HG03039 (cell line): Measurements from ENCODE around the gene NCAM1.

ENCODE experiments used
- ATAC-seq: cut with Tn5 transposase; IDR thresholded peaks from one replicate; pipeline ENCODE4 v1.9.1; 2021; ENCODE audit warnings: mild to moderate bottlenecking, moderate library complexity; ENCODE audit not compliant: unreplicated experiment

Gene NCAM1

DNA sequence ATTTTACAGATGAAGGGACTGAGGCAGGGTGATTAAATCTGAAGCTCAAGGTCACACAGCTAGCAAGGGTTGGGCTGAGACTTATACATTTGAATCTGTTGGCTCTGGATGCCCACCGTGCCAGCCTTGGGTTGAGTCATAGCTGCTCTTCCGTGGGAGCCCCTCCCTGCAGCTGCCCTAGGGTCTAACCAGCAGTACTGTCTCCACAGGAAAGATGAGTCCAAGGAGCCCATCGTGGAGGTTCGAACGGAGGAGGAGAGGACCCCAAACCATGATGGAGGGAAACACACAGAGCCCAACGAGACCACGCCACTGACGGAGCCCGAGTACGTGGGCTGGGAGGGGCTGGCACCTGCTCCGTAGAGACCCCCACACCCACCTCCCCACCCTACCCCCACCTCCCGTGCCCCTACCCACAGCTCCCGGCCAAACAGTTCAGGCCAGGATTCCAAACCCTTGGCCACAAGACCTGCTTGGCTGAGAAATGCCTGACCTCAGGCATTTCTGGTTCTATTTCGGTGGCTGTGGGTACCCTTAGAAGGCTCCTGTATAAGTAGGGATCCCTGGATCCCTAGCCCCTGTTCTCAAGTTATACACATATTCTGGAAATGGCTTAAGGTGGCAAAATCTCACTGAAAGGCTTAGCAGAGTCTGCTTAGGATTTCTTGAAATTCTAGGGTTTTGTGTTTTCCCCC, 310.5 kb downstream of the NCAM1 start:
- ATAC-seq = no peak

DNA sequence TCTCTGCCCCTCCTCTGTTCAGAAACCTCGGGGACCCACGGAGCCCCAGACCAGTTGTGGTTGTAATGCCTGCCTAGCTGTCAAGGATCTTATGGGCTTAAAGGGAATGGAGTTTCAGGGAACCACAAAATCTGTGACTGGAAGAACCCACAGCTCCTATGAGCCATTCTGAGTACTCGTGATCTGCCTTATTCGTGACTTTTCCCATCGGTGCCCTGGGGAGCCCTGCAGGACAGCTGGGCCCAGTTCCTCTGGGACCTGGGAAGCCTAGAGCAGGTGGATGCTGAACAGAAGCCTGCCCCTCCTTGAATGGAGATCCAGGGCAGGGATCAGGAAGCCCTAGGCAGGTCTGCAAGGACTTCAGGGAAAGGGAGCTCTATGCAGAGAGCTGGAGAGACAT, 311.1 kb downstream of the NCAM1 start:
- no peak for ATAC-seq

DNA sequence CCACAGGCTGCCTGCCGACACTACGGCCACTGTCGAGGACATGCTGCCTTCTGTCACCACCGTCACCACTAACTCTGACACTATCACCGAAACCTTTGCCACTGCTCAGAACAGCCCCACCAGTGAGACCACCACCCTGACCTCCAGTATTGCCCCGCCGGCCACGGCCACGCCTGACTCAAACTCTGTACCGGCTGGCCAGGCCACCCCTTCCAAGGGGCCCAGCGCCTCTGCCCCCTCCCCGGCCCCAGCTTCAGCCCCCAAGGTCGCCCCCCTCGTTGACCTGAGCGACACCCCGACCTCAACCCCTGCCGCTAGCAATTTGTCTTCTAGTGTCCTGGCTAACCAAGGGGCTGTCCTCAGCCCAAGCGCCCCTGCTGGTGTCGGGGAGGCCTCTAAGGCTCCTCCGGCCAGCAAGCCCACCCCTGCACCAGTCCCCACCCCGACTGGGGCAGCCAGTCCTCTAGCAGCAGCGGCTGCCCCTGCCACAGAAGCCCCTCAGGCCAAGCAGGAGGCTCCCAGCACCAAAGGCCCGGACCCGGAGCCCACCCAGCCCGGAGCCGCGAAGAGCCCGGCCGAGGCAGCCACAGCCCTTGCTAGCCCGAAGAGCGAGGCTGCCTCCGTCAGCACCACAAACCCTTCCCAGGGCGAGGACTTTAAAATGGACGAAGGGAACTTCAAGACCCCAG, 311.9 kb downstream of the NCAM1 start:
- ATAC-seq = no peak

DNA sequence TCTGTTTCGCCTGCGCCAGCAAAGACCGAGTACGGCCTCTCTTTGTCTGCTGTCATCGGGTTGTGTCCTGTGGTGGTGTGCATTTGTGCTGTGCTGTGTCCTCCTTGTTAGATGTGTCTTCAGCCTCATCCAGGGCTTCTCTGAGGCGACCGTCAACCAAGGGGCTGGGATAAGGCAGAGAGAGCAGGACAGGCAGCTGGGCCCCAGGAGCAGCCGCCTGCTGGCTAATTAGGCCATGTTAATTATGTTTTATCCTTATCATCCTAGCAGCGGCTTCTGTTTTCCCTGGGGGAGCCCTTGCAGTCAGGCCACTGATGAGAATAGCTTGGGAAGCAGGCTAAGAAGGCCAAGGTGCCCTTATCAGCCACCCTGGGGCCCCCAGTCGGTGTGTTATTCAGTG, 312.5 kb downstream of the NCAM1 start:
- ATAC-seq = no peak

DNA sequence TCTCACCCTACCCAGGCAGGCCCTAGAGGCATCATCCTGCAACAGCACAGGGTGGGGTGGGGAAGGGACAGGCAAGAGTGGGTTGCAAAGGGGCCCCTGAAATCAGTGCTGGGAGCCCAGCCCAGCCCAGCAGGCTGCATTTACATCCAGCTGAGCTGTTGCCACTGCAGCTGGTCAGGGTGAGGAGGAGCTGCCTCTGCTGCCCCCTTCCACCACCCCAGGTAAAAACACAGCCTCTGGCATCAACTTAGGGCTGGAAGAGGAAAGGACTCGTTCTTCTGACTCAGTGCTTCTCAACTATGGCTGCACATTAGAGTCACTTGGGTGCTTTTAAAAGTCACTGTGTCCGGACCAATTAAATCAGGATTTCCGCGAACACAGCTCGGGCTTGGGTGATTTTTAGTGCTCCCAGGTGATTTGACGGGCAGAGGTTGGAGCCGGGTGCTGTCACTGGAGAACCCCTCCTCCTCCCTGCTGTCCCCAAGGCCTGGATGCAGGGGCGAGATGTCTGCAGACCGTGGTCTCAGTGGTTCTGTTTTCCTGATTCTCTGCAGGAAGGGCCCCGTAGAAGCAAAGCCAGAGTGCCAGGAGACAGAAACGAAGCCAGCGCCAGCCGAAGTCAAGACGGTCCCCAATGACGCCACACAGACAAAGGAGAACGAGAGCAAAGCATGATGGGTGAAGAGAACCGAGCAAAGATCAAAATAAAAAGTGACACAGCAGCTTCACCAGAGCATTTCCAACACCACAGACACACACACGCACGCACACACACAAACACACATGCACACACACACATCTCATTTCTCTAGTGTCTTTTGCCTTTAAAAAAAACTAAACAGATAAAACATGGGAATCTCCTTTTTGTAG, 313.7 kb downstream of the NCAM1 start:
- no peak for ATAC-seq

DNA sequence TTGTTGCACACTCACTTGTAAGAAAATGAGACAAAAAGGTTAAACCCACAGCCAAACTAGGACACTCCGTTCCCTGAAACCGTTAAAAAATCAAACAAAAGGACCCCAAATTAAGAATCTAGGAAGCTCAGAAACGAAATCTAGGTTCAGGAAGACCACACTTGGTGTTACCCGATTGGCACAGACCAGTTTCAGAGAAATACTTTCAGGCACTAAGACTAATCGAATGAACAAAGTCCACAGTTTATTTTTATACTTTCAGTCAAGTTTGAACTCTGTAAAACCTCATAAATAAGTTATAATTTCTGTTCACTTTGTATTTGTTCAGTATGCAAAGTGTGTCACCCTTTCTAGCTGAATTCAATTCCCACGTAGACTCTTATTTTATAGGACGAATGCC, 314.4 kb downstream of the NCAM1 start:
- no peak for ATAC-seq

DNA sequence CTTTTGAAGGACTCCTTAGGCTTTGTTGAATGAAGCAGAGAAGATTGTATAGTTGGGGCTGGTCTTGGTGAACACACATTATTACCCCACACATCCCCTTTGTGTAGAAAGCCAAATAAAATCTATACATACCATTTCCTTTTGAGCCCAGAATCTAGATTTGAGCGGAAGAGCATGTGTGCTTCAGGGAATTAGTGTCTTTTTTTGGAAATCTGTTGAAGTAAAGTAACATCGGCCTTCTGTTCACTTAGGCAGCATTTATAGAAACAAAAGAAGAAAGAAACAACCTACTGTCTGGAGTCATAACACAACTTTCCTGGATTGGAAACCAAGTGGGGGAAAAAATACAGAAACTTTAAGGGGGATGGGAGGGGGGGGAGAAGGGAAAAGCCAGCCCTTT, 315.2 kb downstream of the NCAM1 start:
- ATAC-seq = no peak

DNA sequence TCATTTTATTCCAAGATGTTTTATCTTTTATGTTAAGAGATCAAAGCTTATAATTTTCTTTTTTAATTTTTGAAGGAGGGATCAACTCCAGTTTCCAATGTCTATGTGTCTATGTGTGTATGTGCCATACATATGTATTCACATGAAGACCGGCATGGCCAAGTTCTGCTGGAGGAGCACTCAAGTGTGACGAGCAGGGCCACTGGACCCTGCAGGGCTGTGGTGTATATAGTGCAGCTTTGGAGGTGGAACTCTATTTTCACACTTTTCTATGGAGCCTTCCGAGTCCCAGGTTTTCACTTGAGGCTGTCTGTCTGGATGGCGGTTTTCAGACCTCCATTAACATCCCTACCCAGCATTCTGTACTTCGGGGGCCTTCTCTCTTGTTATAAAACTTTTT, 316.7 kb downstream of the NCAM1 start:
- ATAC-seq = no peak

DNA sequence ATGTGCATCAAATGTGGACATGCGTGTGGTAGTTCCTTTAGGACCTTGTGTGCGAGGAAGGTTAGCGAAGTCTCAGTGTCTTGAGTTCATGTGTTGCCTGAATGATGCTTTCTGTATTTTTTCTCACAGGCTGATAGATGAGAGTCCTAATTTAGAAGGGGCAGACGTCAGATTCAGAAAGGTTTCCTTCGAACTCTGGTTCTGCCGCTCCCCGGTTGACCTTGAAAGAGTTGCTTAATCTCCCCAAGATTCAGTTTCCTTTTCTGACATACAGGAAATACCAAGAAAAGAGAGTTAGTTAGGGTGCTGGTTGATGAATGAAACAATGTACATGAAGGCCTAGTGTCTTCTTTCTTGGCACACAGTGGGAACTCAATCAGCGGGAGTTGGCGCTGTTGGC, 317.3 kb downstream of the NCAM1 start:
- no peak for ATAC-seq

DNA sequence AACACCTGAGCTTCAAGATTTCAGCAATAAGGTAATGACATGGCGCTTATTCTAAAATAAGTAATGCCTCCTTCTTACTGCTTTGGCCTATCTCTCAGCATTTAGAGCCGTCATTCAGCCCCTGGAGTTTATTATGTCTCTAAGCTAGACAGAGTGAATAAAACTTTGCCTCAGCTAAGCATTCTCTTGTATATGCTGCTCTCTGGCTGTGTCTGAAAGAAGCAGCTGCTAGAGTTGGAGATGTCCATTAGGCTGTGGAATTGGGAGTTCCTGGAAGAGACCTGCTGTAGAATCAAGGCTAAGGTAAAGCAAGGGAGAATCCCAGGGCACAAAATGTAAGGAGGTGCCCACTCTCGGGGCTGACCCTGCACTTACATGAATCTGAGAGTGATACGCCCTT, 317.7 kb downstream of the NCAM1 start:
- no peak for ATAC-seq

DNA sequence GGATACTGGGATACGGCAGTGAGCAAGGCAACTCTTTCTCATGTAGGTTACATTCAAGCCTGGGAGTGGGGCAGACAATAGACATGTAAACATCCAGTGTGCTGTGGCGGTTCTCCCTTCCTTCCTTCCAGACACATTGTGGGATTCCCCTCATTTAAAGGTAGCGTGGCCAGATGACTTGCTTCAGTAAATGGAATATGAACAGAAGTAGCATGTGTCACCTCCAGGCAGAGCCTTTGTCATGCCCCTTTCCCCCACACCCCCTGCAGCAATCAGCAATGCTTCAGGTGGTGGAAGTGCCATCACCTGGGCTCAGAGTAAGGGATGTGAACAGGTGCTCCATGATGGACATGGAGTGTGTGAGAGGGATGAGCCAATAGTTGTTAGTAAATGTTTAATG, 318.4 kb downstream of the NCAM1 start:
- ATAC-seq = no peak

DNA sequence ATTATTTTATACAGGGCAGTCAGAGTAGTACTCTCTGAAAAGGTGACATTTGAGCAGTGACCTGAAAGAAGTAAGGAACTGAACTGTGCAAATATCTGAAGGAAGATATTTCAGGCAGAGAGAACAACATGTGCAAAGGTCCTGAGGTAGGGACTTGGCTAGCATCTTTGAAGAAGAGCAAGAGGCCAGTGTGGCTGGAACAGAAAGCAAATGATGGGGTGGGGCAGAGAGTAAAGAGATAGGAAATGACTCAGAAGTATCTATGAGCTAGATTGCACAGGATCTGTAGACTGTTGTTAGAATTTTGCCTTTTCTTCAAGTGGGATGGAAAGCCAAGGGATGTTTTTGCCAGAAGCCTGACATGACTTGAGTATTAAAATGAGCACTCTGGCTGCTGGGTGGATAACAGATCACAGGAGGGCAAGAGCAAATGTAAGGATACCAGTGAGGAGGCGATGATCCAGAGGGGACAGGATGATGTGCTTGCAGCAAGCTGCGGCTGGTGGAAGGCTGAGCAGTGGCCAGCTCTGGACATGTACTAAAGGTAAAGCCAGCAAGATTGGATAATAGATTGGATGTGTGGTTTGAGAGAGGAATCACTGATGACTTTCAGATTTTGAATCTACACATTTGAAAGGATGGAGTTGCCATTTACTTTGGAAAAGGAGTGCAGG, 320.0 kb downstream of the NCAM1 start:
- no peak for ATAC-seq

DNA sequence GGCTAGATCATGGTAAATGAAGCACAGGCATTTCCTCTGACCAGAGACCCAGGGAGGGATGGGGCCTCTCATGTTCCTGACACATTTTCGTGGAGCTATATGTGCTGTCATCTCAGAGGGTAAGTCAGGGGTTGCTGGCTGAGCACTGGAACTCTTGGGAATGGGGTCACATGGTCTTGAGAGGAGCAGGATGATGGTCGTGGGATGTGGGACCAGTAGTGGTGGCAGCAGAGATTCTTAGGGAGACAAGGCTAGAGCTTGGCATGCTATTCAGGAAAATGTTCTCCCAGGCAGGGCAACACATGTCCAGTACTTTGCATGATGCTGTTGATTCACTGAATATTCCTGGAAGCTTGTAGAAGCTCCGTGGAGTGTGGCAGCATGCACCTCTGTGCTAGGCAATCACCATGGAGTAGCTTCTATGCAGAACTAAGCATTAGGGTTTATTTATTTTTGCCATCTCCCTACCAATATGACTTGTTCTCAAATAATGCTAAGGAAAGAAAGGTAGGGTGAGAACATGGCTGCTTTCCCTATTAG, 321.7 kb downstream of the NCAM1 start:
- ATAC-seq = no peak

DNA sequence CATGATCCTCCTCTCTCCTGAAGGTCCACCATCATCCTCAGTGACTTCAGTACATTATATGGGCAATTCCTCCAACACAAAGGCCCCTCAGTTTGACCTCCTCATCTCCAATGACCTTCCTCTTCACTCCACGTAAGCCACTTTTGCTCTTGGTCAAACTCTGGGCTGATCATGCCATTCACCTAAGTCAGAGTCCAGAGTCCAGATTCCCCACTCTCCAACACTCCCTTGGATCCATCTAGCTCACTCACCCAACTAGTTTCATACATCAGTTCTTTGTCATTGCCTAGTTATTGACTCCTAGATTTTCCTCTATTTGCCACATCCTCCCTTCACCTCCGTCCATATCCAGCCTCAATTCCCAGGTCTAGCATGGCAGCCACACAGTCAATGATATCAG, 322.7 kb downstream of the NCAM1 start:
- no peak for ATAC-seq

DNA sequence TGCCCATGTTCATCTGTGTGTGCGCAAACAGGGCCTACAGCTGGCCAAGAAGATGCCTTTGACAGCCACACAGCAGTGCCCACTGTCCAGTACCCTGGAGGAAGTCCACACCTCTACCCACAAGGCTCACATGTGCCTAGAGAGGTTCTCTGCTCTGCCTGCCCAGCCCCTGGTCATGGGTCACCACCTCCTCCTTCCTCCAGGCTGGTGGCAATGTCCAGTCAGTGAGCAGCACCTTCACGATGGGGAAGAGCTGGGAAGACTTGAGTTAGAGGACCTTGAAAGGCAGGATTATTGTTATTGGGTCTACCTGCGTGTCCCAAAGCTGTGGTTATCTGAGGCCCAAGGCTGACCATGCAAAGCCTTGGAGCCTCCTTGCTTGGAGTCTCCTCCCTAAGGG, 324.8 kb downstream of the NCAM1 start:
- ATAC-seq = no peak

DNA sequence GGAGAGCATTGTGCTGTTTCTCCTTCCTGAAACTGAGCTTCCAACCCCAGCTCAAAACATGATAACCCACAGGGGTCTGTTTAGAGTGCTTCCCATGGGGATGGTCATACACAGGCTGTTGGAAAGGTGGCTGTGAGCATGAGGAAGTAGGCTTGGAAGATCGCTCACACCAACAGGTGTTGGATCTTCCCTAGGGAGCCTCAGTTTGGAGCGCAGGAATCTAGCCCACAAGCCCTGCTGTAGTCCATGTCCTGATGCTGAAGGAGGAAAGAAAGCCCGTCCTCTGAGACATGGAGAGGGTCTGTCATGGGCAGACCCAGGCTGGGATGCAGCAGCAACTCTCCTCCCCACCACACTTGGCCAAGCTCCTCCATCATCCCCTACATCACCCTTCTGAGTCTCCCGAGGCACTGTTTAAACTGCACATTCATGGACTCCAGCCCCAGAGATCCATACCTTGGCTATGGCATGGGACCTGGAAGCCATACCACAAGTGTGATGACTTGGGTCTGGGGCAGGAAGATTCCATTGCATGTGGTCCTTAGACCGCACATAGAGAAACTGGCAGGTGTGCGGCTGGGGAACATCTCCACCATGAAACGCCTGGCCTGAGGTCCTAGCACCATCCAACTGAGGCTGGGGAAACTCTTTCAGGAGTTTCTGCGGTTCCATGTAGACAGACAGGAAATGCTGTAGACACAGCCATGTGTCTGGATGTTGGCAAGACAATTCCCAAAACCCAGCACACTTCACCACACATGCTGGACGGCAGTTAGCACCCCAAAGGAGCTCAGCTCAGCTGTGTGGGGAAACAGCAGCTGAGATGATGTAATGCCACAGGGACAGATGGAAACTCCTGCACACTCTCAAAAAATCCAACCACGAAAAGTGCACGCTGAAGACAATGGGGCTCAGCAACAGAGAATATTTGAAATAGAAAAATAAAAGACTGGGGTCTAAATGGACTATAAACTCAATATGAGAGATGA, 325.6 kb downstream of the NCAM1 start:
- no peak for ATAC-seq

DNA sequence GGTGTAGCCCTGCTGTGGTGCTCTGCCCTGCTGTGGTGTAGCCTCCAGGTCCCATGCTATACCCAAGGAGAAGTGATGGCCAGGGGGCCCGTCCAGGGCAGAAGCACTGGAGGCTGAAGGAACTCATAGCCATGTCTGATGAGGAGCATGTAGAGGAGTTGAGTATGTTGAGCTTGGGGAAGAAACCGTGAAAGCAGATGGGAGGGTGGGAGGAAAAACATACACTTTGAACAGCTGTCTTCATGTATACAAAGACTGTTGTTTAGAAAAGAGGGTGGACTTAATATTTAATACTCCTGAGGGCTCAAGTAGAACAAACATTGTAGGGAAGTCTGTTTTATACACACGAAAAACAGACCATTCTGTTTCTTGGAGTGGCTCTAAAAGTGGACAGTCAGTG, 326.6 kb downstream of the NCAM1 start:
- no peak for ATAC-seq

DNA sequence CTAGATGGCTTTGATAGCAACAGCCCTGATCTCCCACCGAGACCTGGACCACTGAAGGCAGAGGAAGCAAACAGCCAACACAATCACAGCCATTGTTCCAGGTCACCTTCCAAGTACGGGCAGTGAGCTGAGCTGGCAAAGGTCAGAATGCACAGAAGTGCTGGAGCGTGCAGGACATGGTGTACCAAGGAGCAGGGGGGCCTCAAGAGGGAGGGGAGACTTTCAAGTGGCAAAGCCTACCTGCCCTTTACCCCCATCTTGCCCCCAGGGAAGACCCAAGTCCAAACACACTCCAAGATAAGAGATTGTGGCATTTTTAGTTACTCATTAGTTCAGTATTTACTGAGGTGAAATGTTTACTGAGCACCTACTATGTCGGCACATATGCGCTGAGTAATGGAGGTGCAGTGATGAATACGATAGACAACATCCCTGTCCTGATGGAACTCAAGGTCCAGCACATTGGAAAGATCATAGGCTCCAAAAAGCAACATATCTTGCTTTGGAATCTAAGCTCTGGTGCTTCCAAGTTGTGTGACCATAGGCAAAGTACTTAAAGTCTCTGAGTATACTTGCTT, 327.2 kb downstream of the NCAM1 start:
- no peak for ATAC-seq

DNA sequence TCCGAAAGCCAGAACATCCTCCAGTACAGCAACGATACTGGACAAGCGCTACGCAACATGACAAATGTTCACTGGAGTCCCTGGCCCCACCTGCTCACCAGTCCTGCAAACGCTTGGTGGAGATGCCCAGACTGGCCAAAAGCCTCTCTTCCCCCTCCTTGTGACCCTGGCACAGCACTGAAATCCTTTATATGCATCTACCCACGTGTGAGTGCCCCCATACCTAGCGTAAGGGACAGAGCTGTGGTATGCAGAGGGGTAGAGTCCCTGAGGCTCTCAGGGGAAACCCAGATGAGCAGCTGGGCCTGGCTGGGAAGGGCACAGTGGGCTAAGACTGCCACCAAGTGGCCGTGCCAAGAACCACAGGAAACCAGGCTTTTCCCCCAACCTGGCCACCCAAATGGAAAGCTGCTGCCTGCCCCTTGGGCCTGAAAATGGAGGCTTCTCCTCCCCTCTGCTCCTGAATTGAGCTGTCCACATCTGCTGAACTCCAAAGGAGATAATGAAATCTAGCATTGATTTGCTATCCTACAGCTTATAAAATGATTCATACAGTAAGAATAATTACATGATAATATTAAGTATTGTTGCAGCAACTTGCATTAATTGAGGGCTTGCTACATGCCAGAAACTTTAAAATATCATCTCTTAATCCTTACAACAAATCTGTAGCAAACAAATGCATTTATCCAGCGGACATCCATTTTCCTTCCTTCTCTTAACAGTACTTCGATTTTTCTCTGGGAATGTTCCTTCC, 328.4 kb downstream of the NCAM1 start:
- ATAC-seq = peak; percentile 89
